HG03439 (cell line): ENCODE measurements around the gene TTLL11.
"Not testable (repeated sequence)": the region's sequence is repeated elsewhere in the genome, so short reads cannot be mapped to it uniquely, and the experiment has no call there.

ENCODE experiments used
- ATAC-seq: cut with Tn5 transposase; IDR thresholded peaks from one replicate; pipeline ENCODE4 v1.9.1; 2021; ENCODE audit warnings: mild to moderate bottlenecking, moderate library complexity; ENCODE audit not compliant: unreplicated experiment

Gene TTLL11

DNA sequence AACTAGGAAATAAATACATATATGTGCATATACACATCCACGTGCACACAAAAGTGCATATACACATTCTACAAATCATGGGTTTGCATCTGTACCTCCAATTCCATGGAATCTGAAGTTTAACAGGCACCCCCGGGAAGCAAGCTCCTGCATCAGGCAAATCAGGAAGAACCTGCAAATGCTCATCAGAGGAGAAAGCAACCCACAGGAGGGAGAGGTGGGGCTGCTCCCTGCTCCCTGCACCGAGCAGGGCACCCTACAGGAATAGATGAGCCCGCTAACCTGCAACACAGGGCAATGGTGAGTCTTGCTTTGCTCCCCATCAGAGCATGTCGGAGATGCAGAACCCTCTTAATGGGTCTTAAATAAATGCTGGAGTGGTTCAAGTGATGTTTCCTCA, 290.4 kb downstream of the TTLL11 start:
- no peak for ATAC-seq

DNA sequence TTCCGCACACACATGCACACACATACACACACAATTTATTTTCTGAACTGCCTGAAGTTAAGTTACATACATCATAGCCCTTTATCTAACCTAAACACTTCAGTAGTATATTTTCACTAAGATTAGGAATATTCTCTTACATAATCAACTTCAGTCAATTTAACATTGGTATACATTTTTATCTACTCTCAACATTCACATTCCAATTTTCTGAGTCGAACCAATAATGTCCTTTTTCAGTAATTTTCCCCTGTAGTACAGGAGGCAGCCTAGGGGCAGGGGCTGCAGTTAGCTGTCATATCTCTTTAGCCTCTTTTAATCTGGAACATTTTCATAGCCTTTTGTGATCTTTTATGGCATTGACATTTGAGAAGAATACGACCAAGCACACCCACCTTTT, 291.5 kb downstream of the TTLL11 start:
- ATAC-seq = no peak

- ATAC-seq = no peak
Measured at GRCh38 chr9:121800376-121800775, 292.7 kb downstream of the TTLL11 start.

GRCh38 chr9:121798941-121799340, 294.2 kb downstream of the TTLL11 start:
- ATAC-seq = no peak

DNA sequence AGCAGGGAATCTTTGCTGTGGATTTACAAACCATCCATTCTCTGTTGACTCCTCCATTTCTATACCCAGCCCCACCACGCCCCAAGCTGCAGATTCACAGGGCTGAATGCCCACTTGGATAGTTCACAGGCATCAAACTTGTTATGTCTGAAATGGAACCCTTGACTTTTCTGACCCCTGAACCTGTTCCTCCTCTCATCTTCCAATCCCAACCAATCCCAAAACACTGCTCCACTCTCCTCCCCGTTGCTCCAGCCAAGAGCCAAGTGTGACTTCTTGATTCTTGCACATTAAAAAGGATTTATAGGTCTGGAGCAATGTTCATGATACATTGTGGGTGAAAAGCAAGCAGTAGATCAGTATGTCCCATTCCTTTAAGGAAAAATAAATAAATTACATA, 296.0 kb downstream of the TTLL11 start:
- no peak for ATAC-seq

- not testable (repeated sequence) for ATAC-seq
Measured at GRCh38 chr9:121794334-121794733, 298.8 kb downstream of the TTLL11 start.

- ATAC-seq = not testable (repeated sequence)
Measured at GRCh38 chr9:121792476-121792875, 300.6 kb downstream of the TTLL11 start.

GRCh38 chr9:121790841-121791240, 302.3 kb downstream of the TTLL11 start:
- ATAC-seq = no peak

DNA sequence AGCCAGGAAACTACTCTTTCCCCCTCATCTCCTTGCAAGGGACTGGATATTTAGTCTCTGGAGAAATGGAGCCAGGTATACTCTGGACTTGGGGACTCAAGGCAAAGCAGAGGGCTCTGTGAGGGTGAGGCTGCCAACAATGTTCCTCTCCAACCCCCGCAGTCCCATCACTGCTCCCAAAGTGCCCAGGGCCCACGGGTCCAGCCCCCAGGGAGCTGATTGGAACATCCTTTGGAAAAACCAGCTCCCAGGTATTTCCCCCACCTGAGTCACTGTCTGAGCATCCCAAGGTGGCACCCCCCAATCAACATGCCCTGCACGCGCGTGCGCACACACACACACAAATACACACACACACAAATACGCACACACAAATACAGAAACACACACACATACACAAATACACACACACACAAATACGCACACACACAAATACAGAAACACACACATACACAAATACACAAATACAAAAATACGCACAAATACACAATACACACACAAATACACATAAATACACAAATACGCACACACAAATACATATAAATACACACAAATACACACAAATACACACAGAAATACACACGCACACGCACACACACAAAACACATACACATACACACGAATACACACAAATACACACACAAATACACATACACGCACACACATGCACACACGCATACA, 304.3 kb downstream of the TTLL11 start:
- ATAC-seq = no peak

- no peak for ATAC-seq
Measured at GRCh38 chr9:121786998-121787422, 306.1 kb downstream of the TTLL11 start.

- no peak for ATAC-seq
Measured at GRCh38 chr9:121786543-121786948, 306.6 kb downstream of the TTLL11 start.

- ATAC-seq = no peak
Measured at GRCh38 chr9:121785673-121786542, 307.2 kb downstream of the TTLL11 start.

GRCh38 chr9:121784731-121785411, 308.2 kb downstream of the TTLL11 start:
- no peak for ATAC-seq

DNA sequence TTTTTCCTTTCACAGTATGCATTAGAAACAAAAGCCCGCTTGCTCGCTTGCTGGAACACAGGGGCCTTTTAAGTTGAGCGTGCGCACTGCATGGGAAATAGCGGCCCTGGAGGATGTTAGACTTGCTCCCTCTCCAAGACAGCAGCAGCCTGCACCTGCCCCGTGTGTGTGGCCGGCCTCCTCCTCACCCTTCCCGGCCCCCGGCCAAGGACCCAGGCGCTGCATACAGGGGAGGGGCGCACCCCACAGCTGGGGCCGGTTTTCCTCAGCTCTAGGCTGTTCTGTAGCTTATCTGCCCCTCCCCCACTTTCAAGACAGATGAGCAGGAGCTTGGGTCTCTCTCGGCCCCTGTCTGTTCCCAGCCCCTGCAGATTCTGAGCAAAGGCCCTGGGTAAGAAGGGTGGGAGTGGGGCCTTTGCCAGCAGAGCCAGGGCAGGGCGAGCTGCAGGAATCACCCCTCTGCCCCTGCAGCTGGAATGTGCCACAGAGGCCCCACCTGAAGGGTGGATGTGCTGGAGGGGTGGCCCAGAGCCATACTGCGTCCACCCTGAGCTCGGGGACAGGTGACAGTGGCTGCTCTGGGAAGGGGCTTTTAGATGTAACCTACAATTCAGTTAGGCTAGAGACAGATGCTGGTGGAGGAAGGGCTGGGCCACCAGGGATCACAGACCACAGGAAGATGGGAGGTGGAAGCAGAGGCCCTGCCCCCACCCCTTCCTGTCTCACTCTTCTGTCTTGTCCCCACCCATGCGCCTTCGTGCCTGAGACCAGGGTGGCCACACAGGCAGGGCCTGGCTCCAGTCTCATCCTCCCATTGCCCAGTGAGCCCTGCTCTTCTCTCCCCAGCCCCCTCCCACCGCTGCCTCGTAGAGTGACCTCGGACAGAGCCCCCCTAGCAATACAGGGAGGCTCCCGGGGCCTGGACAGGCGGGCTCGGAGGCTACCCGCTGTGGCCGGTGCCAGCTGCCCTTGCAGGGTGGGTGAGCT, 309.3 kb downstream of the TTLL11 start:
- no peak for ATAC-seq

DNA sequence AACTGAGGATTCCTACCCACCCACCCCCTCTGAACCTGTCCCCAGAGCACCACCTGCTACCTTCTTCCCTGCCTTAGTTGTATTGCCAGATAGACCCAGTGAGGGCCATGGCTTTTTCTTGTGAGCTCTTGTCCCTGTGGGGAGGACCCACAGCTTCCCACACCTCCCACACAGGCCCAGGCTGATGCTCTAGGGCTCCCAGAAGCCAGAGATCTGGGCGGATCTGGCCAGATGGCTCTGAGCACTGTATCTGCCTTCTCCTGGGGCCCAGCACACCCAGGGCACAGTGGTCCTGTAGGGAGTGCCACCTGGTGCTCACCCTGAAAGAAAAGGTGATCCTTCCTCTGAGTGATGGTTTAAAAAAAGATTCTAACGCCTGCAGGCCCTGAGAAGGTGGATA, 310.0 kb downstream of the TTLL11 start:
- no peak for ATAC-seq

DNA sequence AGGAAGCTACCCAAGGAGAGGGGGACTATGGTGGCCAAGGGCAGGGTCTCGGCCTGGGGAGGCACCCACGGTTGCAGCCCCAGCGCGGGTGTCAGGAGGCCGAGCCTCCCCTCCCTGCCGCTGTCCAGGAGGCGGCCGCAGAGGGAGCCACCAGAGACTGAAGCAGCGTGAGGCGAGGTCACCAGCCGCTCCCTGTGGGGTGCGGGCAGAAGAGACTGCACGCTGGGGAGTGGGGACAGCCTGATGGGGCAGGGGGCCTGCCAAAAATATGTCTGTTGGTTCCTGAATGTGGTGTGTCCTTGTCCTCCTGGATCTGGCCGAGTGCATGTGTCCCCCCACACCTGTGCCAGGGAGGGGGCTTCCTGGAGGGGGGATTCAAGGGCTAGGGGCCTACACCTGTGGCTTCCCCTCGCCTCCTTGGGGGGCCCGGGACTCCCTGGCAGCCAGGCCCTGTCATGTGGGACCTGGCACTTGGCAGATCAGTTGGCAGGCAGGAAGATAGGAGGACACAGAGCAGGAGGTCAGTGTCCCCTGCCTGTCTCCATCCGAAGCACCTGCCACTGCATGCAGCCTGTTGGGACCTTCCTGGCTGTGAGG, 310.5 kb downstream of the TTLL11 start:
- no peak for ATAC-seq

DNA sequence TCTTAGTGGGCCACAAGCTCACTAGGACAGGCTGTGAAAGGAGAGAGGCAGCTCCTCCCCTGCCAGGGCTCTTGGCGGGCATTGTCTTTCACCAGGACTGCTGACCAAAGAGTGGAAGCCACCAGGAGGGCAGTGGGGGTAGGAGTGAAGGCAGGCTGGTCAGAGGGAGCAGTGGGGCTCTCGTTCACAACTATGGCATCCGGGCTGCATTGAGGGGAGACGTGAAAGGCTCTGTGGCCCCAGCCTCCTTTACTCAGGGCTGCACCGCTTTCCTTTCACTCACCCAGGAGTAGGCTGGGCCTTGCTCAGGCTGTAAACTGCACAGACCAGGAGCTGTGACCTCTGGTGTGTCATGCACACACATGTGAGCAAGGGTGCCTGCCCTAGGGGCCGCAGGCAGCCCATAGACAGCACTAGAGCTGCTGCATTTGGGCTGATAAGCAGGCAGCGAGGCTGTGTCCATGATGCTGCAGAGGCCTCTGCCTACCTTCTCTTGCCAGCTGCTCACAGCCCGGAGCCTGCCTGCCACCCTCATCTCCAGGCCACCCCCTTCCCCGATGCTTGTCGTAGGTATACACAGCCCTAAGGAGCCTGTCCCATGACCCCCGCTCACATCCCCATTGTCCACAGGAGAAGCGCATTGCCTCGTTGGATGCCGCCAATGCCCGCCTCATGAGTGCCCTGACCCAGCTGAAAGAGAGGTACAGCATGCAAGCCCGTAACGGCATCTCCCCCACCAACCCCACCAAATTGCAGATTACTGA, 311.2 kb downstream of the TTLL11 start:
- no peak for ATAC-seq

DNA sequence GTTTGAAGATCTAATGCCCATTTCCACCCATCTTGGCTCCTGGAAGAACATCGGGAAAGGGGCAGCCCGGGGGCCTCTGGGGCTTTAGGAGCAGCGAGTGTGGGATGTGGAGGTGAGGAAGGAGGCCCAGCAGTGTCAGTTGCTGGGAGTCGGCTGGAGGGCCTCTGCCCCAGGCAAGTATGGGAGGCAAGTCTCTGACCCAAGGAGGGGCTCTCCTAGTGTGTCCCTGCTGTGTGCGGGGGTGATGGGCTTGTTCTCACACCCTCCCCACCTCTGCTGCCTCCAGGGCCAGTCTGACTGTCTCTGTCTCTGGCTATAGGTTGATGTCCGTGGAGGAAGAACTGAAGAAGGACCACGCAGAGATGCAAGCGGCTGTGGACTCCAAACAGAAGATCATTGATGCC, 312.0 kb downstream of the TTLL11 start:
- ATAC-seq = no peak
